GM19240 (cell line): ENCODE measurements around the gene PROP1.
"Not testable (repeated sequence)": the region's sequence is repeated elsewhere in the genome, so short reads cannot be mapped to it uniquely, and the experiment has no call there.

Source experiments
- DNase-seq: peaks from one replicate; pipeline ENCODE4 v3.0.0; 2011; ENCODE audit warnings: low spot score; ENCODE audit not compliant: insufficient read length

The PROP1 gene

GRCh38 chr5:177995691-177996595 lies at the start of gene PROP1:
PROP1 (minus strand) TSS chr5:177996242; CDS start chr5:177995933, 309 bp downstream.
- no peak for DNase-seq

- not testable (repeated sequence) for DNase-seq
These were observed 23.5 kb upstream of the PROP1 start for GRCh38 chr5:178019379-178020030.

GRCh38 chr5:178012758-178013157 lies 16.7 kb upstream of the PROP1 start:
- DNase-seq, result not testable (repeated sequence)

- not testable (repeated sequence) for DNase-seq
These were observed 15.9 kb upstream of the PROP1 start for GRCh38 chr5:178011816-178012554.

- DNase-seq, result not testable (repeated sequence)
These were observed 11.2 kb upstream of the PROP1 start for GRCh38 chr5:178007272-178007671.

GRCh38 chr5:178006536-178007231 lies 10.6 kb upstream of the PROP1 start:
- DNase-seq, result not testable (repeated sequence)

GRCh38 chr5:178006181-178006535 lies 10.1 kb upstream of the PROP1 start:
- DNase-seq, result not testable (repeated sequence)

- no peak for DNase-seq
These were observed 1.8 kb upstream of the PROP1 start for GRCh38 chr5:177997846-177998245.

GRCh38 chr5:177997319-177997670 lies 1.3 kb upstream of the PROP1 start:
- no peak for DNase-seq

GRCh38 chr5:177996660-177997318 lies 747 bp upstream of the PROP1 start:
- no peak for DNase-seq

GRCh38 chr5:177994561-177995190 lies 1.4 kb downstream of the PROP1 start:
- DNase-seq, result no peak

GRCh38 chr5:177994063-177994462 lies 2.0 kb downstream of the PROP1 start:
- DNase-seq, result no peak

GRCh38 chr5:177992466-177992865 lies 3.6 kb downstream of the PROP1 start:
- DNase-seq, result no peak

- DNase-seq, result no peak
These were observed 6.9 kb downstream of the PROP1 start for GRCh38 chr5:177988989-177989625.

GRCh38 chr5:177987326-177987725 lies 8.7 kb downstream of the PROP1 start:
- no peak for DNase-seq

- DNase-seq, result no peak
These were observed 10.5 kb downstream of the PROP1 start for GRCh38 chr5:177985430-177986040.

GRCh38 chr5:177984584-177985206 lies 11.3 kb downstream of the PROP1 start:
- DNase-seq, result no peak

GRCh38 chr5:177983763-177984583 lies 12.1 kb downstream of the PROP1 start:
- DNase-seq, result no peak
